Putamen (tissue), 1 donor: Measurements from ENCODE around the gene PLOD1.
"Not testable (repeated sequence)": the region's sequence is repeated elsewhere in the genome, so short reads cannot be mapped to it uniquely, and the experiment has no call there.

ENCODE experiments used
- DNase-seq: peaks from one replicate; pipeline ENCODE4 v3.0.0-alpha.2; 2016; ENCODE audit warnings: low spot score

Gene PLOD1

GRCh38 chr1:12006167-12006921 lies 71.8 kb downstream of the PLOD1 start:
- DNase-seq: peak; percentile 59

- DNase-seq: no peak
These were observed 72.7 kb downstream of the PLOD1 start for GRCh38 chr1:12007204-12007603.

- DNase-seq: not testable (repeated sequence)
These were observed 73.8 kb downstream of the PLOD1 start for GRCh38 chr1:12008355-12008754.

GRCh38 chr1:12009318-12009947 lies 74.9 kb downstream of the PLOD1 start:
- DNase-seq: no peak

GRCh38 chr1:12010746-12011570 lies 76.4 kb downstream of the PLOD1 start:
- no peak for DNase-seq

GRCh38 chr1:12011998-12012397 lies 77.5 kb downstream of the PLOD1 start:
- no peak for DNase-seq

GRCh38 chr1:12012560-12013316 lies 78.2 kb downstream of the PLOD1 start:
- DNase-seq: no peak

- DNase-seq: no peak
These were observed 79.8 kb downstream of the PLOD1 start for GRCh38 chr1:12014141-12014991.

DNA sequence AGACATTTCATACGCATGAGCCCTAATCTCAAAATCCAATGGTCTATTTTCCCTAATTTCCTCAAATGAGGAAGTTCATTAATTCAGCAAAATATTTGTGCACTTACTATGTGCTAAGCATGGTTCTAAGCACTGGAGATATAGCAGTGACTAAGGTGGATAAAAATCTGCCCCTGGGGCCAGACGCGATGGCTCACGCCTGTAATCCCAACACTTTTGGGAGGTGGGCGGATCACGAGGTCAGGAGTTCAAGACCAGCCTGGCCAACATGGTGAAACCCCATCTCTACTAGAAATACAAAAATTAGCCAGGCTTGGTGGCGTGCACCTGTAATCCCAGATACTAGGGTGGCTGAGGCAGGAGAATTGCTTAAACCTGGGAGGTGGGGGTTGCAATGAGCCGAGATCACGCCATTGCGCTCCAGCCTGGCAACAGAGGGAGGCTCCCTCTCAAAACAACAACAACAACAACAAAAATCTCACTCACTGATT lies 80.5 kb downstream of the PLOD1 start:
- no peak for DNase-seq

DNA sequence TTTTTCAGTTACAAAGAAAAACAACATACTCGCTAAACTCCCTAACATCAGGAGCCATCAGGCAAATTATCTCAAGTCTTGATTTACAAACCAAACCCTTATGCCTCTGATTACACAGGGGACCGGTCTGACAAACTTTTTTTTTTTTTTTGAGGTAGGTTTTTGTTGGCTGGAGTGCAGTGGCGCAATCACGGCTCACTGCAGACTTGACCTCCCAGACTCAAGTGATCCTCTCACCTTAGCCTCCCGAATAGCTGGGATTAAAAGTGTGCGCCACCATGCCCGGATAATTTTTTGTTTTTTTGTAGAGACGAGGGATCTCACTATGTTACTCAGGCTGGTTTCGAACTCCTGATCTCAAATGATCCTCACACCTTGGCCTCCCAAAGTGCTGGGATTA lies 81.0 kb downstream of the PLOD1 start:
- DNase-seq: no peak

DNA sequence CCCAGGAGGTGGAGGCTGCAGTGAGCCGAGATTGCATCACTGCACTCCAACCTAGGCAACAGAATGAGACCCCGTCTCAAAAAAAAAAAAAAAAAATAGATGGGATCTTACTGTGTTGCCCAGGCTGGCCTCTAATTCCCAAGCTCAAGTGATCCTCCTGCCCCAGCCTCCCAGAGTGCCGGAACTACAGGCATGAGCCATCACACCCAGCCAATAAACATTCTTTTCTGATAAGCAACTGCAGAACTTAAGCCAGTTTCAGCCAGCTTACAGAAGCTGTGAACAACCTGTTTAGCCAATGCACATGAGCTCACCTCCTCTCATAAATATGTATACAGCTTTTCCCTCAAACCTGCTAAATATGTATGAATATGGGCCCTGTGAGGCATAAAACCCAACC lies 81.7 kb downstream of the PLOD1 start:
- no peak for DNase-seq

GRCh38 chr1:12019858-12020509 lies 85.5 kb downstream of the PLOD1 start:
- no peak for DNase-seq

DNA sequence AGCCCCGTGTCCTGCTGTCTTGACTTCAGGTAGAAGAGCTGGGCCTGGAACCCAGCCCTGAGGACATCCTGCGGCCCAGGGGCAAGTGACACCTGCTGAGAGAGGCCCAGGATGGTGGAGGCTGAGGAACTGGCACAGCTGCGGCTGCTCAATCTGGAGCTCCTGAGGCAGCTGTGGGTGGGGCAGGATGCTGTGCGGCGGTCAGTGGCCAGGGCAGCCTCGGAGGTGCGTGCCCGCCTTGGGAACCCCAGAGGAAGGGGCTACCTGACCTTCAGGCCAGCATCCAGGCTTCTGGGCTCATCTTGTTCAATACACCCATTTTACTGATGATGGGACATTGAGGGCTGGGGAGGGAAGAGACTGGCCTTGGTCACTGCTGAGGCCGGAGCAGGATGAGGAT lies 87.1 kb downstream of the PLOD1 start:
- no peak for DNase-seq

DNA sequence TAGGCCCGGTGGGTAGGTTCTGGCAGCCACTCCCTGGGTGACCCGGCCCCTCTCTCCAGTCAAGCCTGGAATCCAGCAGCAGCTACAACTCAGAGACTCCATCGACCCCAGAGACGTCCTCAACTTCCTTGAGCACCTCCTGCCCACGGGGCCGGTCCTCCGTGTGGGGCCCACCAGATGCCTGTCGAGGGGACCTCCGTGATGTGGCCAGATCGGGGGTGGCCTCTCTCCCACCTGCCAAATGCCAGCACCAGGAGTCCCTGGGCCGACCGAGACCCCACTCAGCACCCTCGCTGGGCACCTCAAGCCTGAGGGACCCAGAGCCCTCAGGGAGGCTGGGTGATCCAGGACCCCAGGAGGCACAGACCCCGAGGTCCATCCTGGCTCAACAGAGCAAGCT lies 87.5 kb downstream of the PLOD1 start:
- no peak for DNase-seq
